ENCODE results near the gene ANO6.

ANO6 gene

DNA sequence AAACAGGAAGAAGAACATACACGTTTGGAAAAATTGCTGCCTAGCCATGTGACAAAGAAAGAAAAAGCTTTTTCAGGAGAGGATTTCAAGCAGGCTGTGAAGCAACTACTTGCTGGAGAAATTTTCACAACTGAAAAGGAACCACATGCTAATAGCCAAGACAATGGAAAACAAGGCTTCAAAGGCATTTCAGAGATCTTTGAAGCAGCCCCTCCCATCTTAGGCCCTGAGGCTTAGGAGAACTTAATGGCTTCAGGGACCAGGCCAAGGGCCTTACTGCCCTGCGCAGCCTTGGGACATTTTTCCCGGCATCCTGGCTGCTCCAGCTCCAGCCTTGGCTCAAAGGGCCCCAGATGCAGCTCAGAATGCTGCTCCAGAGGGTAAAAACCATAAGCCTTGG is 257.7 kb downstream of the ANO6 start:
- no peak for DNase-seq

DNA sequence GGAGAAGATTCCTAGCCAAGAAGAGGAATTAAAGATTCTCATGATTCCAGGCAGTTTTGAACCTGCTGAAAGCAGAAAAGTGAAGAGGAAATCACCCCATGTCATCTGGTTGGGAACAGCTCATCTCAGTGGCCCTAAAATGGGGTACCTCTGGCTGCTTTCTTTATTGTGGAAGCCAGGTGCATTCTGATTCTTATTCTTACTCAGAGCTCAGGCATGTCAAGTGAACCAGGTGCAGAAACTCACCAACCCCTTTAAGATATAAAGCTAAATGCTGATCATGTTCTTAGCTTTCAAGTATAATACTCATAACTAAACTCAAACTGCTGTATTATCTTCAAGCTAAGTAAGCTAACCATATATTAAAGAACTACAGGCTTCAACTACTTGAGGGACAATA is 259.7 kb downstream of the ANO6 start:
- DNase-seq, result no peak

DNA sequence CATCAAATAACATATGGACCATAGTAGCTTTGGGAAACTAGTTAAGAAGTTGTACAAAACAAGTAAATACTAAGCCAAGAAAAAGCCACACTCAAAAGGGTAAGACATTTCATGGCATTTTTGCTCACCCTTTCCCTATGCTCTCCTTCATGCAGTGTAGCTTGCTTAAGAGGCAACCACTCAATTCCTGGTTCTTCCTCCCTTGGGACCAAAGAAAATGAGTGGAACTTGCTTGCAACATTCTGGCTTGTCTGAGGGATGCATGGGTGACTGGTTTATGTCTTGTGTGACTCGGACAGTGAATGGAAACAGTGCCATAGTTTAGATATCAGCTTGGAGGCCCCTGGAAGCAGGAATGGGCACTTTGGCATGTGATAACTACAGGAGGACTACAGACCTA is 261.6 kb downstream of the ANO6 start:
- DNase-seq, result no peak

DNA sequence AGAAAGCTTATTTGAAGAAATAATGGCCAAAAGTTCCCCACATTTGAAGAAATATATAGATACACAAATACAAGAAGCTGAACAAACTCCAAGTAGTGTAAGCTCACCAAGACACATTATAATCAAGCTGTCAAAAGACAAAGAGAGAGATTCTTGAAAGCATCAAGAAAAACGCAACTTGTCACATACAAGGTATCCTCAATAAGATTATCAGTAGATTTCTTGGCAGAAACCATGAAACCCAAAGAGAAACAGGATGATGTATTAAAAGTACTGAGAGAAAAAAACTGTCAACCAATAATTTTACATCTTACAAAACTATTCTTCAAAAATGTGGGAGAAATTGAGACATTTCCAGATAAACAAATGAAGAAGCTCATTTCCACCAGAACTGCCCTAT is 263.0 kb downstream of the ANO6 start:
- no peak for DNase-seq

DNA sequence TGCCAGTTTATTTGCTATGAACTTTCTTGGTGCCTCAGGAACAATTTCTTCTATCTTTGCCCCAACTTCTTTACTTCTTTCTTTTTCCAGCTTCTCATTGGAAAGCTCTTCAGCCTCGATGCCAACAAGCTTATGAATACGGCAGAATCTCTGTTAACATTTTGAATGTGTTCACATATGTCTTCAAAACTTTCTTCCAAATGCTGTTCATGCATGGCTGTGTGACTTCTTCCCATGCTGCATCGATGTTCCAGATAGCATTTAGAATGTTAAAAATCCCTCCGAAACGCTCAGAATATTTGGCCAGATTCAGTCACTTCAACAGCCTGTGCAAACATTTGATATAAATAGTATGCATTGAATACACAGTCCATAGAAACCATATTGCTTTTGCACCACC is 265.9 kb downstream of the ANO6 start:
- DNase-seq, result no peak

DNA sequence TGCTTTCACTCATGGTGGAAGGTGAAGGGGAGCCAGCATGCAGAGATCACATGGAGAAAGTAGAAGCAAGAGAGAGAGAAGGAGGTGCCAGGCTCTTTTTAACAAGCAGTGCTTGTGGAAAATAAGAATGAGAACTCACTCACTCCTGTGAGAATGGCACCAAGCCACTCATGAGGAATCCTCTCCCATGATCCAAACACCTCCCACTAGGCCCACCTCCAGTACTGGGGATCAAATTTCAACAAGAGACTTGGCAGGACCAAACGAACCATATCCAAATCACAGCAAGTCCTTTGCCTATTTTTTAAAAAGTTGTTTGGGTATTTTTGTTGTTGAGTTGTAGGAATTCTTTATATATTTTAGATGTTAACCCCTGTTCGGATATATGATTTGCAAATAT is 267.7 kb downstream of the ANO6 start:
- DNase-seq, result no peak
